GM19395 (cell line): ENCODE results near the gene KCTD5.

Experiments used
- ATAC-seq: cut with Tn5 transposase; IDR thresholded peaks from one replicate; pipeline ENCODE4 v1.9.1; 2021; ENCODE audit warnings: mild to moderate bottlenecking, moderate library complexity; ENCODE audit not compliant: unreplicated experiment

Gene KCTD5

DNA sequence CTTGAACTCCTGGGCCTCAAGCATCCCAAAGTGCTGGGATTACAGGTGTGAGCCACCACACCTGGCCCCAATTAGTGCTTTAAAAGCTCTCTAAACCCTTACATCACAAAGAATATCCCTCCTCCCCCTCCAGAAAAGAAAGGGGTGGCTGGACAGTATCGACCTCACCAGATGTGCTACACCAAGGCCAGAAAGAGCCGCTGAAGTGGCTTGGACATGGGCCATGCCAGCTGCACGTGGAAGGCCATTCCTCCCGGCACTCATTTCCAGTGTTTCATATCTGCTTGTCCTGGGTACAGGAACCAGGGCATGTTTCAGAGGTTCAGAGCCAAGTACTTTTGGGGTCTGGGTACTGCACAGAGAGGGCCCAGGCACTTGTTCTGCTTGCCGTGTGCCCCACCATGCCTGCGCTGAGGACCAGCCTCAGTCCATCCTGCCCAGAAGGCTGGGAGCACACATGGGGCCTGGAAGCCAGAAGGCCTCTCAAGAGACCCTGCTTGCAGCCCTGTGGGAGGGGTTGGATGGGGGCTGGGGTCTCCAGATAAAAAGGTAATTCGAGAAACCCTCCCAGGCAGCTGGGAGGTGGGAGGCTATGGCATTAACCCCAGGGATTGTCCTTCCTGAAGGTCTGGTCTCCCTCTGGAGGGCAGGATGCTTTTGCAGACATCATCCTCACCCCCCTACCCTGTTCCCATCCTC lies 66.6 kb downstream of the KCTD5 start:
- ATAC-seq = no peak

- no peak for ATAC-seq
Measured at GRCh38 chr16:2749476-2749875, 67.2 kb downstream of the KCTD5 start.

GRCh38 chr16:2749936-2750335 lies 67.6 kb downstream of the KCTD5 start:
- ATAC-seq = no peak

- ATAC-seq = no peak
Measured at GRCh38 chr16:2751577-2752034, 69.3 kb downstream of the KCTD5 start.

GRCh38 chr16:2752035-2752849 lies 69.9 kb downstream of the KCTD5 start, which contains the start of gene SRRM2:
TSS of gene SRRM2 (plus strand) at chr16:2752638. CDS start at chr16:2756365, 3,727 bp downstream.
- ATAC-seq = peak; percentile 86

- ATAC-seq = peak; percentile 34
Measured at GRCh38 chr16:2752850-2753732, 70.8 kb downstream of the KCTD5 start.

- ATAC-seq = no peak
Measured at GRCh38 chr16:2753733-2754020, 71.4 kb downstream of the KCTD5 start.

DNA sequence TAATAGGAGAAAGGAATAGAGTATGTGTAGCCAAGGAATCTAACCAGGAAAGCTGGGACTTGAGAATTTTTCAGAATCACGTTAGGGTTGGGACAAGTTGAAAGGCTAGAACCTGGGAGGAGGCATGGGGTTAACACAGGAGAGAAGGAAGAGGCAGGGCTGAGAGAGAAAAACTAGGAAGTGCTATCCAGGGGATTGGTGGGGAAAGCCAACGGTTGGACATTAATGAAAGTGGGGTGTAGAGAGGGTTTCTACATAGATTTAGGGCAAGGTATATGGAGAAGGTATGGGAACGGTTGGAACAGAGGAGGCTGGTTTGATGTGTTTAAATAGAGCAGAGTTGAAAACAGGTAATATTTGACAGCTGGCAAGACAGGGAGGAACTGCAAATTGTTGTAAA lies 72.8 kb downstream of the KCTD5 start:
- no peak for ATAC-seq

DNA sequence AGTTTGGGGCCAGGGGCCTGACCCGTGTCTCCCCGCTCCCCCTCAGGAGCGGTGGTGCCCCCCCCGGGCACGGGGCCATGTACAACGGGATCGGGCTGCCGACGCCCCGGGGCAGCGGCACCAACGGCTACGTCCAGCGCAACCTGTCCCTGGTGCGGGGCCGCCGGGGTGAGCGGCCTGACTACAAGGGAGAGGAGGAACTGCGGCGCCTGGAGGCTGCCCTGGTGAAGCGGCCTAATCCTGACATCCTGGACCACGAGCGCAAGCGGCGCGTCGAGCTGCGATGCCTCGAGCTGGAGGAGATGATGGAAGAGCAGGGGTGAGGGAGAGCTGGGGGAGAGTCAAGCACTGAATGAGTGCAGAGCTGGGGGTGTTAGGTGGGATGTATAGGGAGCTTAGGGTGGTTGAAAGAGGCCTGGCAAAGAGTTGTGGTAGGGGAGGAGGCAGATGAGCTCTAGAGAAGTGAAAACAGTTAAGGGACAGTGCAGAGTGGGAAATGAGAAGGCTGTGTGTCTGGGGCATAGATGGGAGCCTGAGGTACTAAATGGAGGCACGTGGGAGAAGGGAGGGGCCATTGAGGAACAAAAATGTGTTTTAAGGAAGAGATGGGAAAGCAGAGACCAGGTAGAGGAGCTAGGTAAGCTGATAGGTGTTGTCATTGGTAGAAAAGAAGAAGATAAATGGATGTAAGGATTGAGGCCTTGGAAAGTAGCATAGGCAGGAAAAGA lies 74.1 kb downstream of the KCTD5 start:
- no peak for ATAC-seq

- ATAC-seq = no peak
Measured at GRCh38 chr16:2757344-2757743, 75.0 kb downstream of the KCTD5 start.
